Mammary epithelial cell (primary cell): ENCODE measurements around the gene ZNF768.

Experiments
- EZH2 ChIP-seq: IDR thresholded peaks from 2 replicates; pipeline ENCODE4 v1.6.1; 2012; ENCODE audit warnings: low read length, inconsistent platforms, borderline replicate concordance
- TF ChIP-seq, protein P1 (sequence below), 2 donors: IDR thresholded peaks in 1 of 2; conservative IDR thresholded peaks in 1 of 2; 2 replicates each; pipeline ENCODE4 v1.5.1; 2011 to 2012; ENCODE audit warnings: inconsistent platforms in 2 of 2, low read length in 2 of 2, mild to moderate bottlenecking in 2 of 2, control low read depth in 1 of 2, low read depth in 1 of 2; ENCODE audit not compliant: insufficient read depth in 1 of 2; ENCODE audit errors: extremely low read depth in 1 of 2

DNA sequence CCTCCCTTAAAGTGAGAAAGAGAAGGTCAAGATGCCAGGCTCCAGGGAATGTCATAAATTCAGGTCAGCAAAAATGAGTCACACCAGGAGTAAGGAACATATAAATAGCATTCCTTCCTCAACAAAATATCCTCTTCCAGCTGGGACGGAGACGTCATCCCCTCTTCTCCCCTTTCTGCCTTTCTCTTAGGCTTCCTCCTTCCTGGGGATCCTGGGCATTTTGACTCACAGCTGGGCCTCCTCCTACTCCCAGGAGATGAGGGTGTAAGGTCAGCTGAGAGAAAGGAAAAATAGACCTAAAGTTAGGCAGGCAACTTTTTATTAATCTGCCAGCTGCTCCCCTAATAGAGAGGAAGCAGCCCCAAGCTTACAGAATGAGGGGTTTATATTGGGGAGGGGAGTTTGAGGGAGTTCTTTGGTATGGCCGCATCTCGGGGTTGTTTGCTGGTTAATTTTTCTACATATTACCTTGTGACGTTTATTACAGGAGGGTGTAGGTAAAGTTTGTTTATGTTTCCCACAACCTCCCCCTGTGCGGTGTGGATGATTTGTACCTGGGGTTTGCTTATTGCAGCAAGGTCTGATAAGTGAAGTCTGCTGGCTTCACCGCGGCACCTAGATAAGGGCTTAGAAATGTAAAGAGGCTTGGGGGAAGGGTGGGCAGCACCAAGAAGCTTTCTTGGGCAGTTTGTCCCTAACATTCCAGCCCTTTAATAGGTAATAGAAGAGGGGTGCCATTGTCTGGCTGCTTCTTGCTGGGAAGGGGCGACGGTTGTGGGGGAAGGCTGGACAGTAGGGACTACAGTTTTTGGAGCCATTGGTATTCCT, 15.3 kb upstream of the ZNF768 start:
- TF ChIP-seq, protein P1, sequence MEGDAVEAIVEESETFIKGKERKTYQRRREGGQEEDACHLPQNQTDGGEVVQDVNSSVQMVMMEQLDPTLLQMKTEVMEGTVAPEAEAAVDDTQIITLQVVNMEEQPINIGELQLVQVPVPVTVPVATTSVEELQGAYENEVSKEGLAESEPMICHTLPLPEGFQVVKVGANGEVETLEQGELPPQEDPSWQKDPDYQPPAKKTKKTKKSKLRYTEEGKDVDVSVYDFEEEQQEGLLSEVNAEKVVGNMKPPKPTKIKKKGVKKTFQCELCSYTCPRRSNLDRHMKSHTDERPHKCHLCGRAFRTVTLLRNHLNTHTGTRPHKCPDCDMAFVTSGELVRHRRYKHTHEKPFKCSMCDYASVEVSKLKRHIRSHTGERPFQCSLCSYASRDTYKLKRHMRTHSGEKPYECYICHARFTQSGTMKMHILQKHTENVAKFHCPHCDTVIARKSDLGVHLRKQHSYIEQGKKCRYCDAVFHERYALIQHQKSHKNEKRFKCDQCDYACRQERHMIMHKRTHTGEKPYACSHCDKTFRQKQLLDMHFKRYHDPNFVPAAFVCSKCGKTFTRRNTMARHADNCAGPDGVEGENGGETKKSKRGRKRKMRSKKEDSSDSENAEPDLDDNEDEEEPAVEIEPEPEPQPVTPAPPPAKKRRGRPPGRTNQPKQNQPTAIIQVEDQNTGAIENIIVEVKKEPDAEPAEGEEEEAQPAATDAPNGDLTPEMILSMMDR (conservative IDR thresholded peaks at IDR 0.05 in 1 of 2, IDR thresholded peaks at IDR 0.05 in 1 of 2; ENCODE audit: extremely low read depth in 1 of 2, insufficient read depth in 1 of 2, low read depth in 1 of 2, low read length in 2 of 2): no peak
- no peak for TF ChIP-seq EZH2
